GM19324 (cell line): ENCODE results near the gene FOSL1.
A peak's percentile ranks its signal among the peaks of the same experiment; 100 is the strongest.

Experiments
- ATAC-seq: cut with Tn5 transposase; IDR thresholded peaks from one replicate; pipeline ENCODE4 v1.9.1; 2021; ENCODE audit warnings: mild to moderate bottlenecking, moderate library complexity; ENCODE audit not compliant: unreplicated experiment, low FRiP score

The FOSL1 gene

GRCh38 chr11:65900125-65900898 is at the start of gene FOSL1:
FOSL1 (minus strand) TSS chr11:65900388; CDS start chr11:65900339, 49 bp downstream.
- peak; percentile 80 for ATAC-seq

DNA sequence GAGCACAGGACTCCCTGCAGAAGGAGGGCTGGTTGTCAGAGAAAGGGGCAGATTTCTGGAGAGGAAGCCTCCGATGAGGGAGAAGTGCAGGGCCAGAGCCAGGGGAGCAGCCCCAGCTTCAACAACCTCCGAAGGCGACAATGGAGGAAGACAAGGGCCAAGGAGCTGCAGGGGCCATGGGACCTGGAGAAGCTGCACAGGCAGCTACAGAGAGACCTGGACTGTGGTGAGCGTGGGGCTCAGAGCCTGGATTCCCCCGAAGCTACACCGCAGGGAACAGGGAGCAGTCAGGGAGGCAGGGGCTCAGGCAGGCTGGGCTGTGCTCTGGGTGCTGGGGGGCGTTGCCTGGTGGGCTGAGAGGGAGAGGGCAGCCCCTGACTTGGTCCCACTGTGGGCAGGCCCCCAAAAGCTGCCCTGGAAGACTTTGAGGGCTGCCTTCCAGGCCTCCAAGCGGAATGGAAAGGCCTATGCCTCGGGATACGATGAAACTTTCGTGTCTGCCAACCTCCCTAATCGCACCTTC is 47.5 kb upstream of the FOSL1 start:
- no peak for ATAC-seq

DNA sequence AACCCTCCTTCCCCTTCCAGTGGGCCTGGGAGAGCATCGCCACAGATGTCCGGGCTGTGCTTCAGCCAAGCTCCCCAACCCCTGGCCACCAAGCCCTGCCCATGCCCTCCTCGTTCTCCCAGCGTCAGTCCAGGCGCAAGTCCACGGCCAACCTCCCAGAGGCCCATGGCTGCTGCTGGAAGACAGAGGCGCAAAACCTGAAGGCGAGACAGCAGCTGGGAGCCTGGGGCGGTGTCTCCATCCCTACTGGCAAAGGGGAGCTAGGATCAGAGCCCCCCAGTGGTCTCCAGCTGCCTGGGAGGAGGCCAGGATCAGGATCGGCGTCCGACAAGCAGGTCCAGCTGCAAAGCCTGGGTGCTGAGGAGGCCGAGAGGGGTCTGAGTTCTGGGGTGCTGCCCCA is 46.9 kb upstream of the FOSL1 start:
- no peak for ATAC-seq

DNA sequence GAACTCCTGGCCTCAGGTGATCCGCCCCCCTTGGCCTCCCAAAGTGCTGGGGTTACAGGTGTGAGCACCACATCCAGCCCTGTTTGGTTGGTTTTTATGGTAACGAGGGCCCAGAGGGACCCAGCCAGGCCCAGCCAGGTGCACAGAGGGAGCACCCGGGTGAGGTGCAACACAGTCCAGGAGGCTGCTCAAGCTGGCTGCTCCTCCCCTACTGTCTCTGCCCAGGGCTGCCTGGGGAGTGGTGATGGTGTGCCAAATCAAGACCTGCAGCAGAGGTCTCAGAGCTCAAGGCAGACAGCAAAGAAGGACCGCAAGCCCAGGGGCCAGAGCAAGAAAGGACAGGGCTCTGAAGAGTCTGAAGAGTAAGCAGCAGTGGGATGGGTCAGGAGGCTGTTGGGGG is 46.5 kb upstream of the FOSL1 start:
- ATAC-seq: no peak

DNA sequence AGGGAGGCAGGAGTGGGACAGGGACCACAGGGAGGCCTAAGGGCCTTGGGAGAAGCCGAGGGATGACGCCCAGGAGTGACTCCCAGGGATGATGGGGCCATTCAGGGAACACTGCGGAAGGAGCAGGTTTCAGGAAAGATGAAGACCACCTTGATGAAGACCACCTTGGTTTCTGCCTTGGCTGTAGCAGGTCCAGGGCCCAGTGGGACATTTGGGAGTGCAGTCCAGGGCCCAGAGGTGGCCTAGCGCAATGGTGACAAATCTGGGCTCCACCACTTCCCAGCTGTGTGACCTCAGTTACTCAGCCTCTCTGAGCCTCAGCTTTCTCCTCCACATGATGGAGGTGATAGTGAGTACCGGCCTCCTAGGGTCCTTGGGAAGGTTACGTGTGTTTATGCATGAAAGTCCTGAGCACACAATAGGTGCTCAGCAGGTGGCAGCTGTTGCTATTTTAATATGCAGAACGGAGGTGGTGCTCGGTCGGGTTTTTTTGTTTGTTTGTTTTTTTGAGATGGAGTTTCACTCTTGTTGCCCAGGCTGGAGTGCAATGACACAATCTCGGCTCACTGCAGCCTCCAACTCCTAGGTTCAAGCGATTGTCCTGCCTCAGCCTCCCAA is 45.9 kb upstream of the FOSL1 start:
- ATAC-seq: no peak

DNA sequence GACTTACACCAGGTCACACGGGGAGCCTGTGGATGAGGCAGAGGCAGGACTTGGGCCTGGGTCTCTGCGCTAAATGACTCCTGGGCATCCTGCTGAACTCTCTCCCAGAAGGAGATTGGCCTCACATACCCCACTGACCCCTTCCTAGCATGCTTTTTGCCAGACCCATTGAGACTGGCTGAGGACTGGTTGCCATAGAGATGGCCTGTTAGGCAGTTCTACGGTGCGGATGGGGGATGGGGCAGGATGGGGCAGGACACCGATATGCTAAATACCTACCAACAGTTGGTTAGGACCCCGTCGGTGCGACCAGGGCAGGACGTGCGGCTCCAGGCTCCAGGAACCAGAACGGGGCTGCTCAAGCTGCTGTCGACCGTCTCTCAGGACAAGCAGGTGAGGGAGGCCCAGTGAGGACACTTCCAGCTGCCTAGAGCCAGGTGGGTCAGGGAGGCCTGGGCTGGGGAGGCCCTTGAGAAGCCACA is 45.3 kb upstream of the FOSL1 start, which contains the start of gene TSGA10IP:
TSS of gene TSGA10IP (plus strand) at position 51 of the 482 bp plus-strand sequence. CDS start at position 247, 196 bp downstream.
- no peak for ATAC-seq

DNA sequence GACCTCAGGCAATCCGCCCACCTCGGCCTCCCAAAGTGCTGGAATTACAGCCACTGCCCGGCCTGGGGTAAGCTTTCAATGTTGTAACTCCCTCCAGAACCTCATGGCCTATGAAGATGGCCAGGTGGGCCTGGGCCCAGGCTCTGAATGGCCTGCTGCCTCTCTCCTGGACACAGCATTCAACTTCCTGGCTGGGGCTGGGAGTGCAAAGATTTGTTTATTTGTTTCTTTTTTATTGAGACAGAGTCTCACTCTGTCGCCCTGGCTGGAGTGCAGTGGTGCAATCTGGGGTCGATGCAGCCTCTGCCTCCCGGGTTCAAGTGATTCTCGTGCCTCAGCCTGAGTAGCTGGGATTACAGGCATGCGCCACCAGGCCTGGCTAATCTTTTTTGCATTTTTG is 44.6 kb upstream of the FOSL1 start:
- no peak for ATAC-seq

GRCh38 chr11:65944191-65944590 is 44.0 kb upstream of the FOSL1 start:
- no peak for ATAC-seq

GRCh38 chr11:65942531-65942930 is 42.3 kb upstream of the FOSL1 start:
- no peak for ATAC-seq

DNA sequence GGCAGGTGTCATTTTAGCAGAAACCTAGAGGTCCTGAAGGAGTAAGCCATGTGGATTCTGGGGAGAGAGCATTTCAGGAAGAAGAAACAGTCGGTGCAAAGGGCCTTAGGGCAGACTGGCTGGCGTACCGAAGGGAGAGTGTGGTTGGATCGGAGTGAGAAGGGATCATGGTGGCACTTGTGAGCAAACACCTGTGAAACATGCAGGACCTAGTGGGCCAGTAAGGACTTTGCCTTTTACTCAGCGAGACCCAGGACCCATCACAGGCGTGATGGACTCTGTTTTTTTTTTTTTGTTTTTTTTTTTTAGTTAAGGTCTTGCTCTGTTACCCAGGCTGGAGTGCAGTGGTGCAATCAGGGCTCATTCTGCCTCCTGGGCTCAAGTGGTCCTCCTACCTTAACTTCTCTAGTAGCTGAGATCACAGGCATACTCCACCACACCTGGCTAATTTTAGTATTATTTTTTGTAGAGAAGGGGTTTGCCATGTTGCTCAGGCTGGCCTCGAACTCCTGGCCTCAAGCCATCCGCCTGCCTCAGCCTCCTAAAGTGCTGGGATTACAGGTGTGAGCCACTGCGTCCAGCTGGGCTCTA is 41.6 kb upstream of the FOSL1 start:
- ATAC-seq: no peak

- ATAC-seq: no peak
These were observed 37.6 kb upstream of the FOSL1 start for GRCh38 chr11:65937766-65938165.

GRCh38 chr11:65934014-65934413 is 33.8 kb upstream of the FOSL1 start:
- ATAC-seq: no peak

GRCh38 chr11:65932558-65932919 is 32.4 kb upstream of the FOSL1 start:
- no peak for ATAC-seq

GRCh38 chr11:65931773-65932557 is 31.8 kb upstream of the FOSL1 start:
- no peak for ATAC-seq

DNA sequence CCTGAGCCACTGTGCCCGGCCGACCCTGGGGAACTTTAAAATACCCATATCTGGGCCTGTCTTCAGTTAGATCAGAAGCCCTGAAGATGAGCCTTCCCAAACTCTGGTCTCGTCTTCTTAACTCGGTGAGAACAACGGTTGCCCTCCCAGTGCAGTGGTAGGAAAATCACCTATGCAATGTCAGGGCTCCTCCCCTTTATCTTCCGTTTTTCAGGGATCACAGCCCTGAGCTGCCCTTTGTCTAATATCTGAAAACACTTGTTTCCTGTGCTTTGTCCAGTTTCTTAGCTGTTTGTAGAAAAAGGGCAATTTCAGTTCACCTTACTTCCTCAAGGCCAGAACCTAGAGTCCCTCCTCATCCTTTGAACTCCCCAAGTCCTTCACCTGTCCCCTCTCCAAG is 28.5 kb upstream of the FOSL1 start:
- no peak for ATAC-seq

GRCh38 chr11:65927904-65928397 is 27.8 kb upstream of the FOSL1 start:
- no peak for ATAC-seq

DNA sequence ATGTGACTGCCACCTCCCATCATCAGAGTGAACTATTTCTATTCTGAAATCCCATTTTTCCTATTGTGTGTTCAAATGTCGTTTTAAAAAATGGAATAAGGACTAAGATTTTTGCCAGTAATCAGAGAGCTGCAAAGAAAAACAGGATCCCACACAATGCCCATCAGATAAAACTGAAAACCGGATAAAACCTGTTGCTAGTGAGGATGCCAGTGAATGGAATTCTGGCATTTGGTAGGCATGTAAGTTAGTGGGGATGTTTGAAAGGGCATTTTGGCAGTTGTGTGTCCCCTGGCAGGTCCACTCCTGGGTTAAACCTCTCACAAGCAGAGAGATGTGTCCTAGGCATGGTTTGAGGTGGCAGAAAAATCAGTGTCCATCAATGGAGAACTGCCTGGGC is 25.2 kb upstream of the FOSL1 start:
- no peak for ATAC-seq

- no peak for ATAC-seq
These were observed 22.4 kb upstream of the FOSL1 start for GRCh38 chr11:65922565-65922964.

GRCh38 chr11:65921876-65922275 is 21.7 kb upstream of the FOSL1 start:
- ATAC-seq: no peak

DNA sequence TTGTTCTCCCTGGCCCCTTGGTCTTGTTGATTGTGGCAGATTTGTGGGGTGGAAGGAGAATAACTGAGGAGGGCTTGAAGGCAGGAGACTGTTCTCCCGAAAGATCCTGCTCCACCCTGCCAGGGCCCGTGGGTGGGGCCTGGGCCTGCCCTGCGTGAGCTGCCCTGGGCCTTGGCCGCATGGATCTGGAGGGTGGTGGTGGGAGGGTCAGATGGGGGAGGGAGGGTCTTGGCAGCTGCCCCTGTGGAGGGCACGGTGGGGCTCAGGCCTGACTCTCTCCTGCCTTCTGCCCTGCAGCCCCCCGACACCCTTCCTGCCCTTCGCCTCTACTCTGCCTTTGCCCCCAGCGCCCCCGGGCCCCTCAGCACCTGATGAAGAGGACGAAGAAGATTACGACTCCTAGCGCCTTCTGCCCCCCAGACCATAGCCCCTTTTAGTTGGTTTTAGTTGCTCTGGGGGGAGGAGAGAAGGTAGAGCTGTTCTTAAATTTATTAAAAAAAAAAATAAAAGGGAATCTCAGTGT is 20.9 kb upstream of the FOSL1 start:
- ATAC-seq: no peak
